Measurements from ENCODE around the gene PADI3. TPM values are rescaled to one million over a fixed set of nuclear protein-coding genes. Genes with fewer than 3 reads are reported as not detected.

PADI3 gene
- total and polyA plus RNA-seq, 2 of the 8 experiments (the other 6 are each of a cell fraction or from before 2014, with no cell fraction given): 0.37 to 0.94 TPM

DNA sequence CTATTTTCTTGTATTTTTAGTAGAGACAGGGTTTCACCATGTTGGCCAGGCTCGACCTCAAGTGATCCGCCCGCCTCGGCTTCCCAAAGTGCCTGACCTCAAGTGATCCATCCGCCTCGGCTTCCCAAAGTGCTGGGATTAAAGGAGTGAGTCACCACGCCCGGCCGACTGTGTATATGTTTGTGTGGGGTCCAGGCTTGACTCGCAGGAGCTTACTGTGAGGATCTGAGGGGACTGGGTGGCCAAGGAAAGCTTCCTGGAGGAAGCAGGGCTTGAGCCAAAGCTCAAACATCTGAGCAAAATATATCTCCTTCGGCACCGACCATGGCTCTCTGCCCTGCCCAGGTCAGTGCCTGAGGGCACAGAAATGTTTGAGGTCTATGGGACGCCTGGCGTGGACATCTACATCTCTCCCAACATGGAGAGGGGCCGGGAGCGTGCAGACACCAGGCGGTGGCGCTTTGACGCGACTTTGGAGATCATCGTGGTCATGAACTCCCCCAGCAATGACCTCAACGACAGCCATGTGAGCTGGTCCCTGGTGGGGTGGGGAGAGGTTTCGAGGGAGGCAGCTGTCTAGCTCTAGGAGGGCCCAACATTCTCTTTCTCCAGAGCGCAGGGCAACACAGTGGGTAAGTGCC lies 10.5 kb downstream of the PADI3 start:
- no peak overlapping the region for H4K91ac ChIP-seq (replicated peaks; ENCODE audit: insufficient read length, low read length)
- no peak overlapping the region for H3K27ac ChIP-seq (ENCODE audit: low read depth, low read length)
- POLR2A ChIA-PET (ENCODE audit: partially characterized antibody): interaction anchor here (0.6 to 1.5 kb wide), 2 partner anchors 9 to 43 kb away, joined by 3 read pairs; no protein-coding TSS in a partner anchor
- H3K9me3 ChIP-seq (ENCODE audit: insufficient read depth in 2 of 2, low read depth in 1 of 2, low read length in 1 of 2): no peaks in the 10 kb centered on the region
- H4K5ac ChIP-seq (ENCODE audit: insufficient read length, low read depth, low read length): no peak overlapping the region
- no peak overlapping the region for H3K56ac ChIP-seq (replicated peaks; ENCODE audit: insufficient read length, low read depth, low read length)
- H3K79me1 ChIP-seq (ENCODE audit: low read depth, low read length): no peaks in the 10 kb centered on the region
- DNase-seq (ENCODE audit: low read depth in 1 of 2, low spot score in 2 of 2) (no peak), FAIRE-seq (no peak)
- peaks cover 0 to 2% (median 0%) of the 10 kb centered on the region in 4 experiments; a peak in 1 of 7 replicates for H3K27me3 ChIP-seq (replicated peaks in 1 of 4; ENCODE audit: control insufficient read depth in 3 of 4, extremely low read depth in 1 of 4, insufficient read depth in 3 of 4, low read length in 3 of 4)
- no peaks in the 10 kb centered on the region for H4K20me1 ChIP-seq (replicated peaks in 1 of 2; ENCODE audit: control insufficient read depth in 1 of 2, insufficient read depth in 2 of 2, low read length in 2 of 2)
- no peaks in the 10 kb centered on the region; the same call in 1 of the 2 replicates for H3K23me2 ChIP-seq (ENCODE audit: low read depth, low read length)
- CTCF ChIA-PET (ENCODE audit: partially characterized antibody): interaction anchor here (0.6 to 3.7 kb wide), 11 partner anchors 9 to 1921 kb away, joined by 3 to 19 read pairs (median 3); partner anchors contain the start of gene PADI3
- no peak overlapping the region for H3K4ac ChIP-seq (replicated peaks; ENCODE audit: insufficient read length, low read depth, low read length)
- no peak overlapping the region for H2AK5ac ChIP-seq (ENCODE audit: low read depth, low read length)
- H3K14ac ChIP-seq (ENCODE audit: insufficient read length): no peak overlapping the region
- H2AFZ ChIP-seq (ENCODE audit: low read length): no peak overlapping the region
- no peaks in the 10 kb centered on the region for H3K36me3 ChIP-seq (ENCODE audit: control insufficient read depth in 2 of 4, insufficient read depth in 4 of 4, low read length in 3 of 4)
- no peak overlapping the region for H3K4me3 ChIP-seq (ENCODE audit: extremely low read depth in 1 of 4, insufficient read depth in 2 of 4, low read depth in 3 of 4, low read length in 4 of 4)
- H2BK12ac ChIP-seq (ENCODE audit: low read depth, low read length): no peak overlapping the region
- H3K4me2 ChIP-seq (ENCODE audit: insufficient read depth in 1 of 2, low read depth in 2 of 2, low read length in 2 of 2): no peak overlapping the region
- H2BK120ac ChIP-seq (replicated peaks; ENCODE audit: low read depth, low read length): no peak overlapping the region
- H4K8ac ChIP-seq (ENCODE audit: extremely low read depth, insufficient read depth, low read length): no peak overlapping the region
- H3K4me1 ChIP-seq (replicated peaks in 1 of 4; ENCODE audit: control insufficient read depth in 3 of 4, insufficient read depth in 4 of 4, low read length in 3 of 4): no peaks in the 10 kb centered on the region
- no peak overlapping the region for H3K9ac ChIP-seq (replicated peaks in 1 of 4; ENCODE audit: extremely low read depth in 1 of 4, low read depth in 3 of 4, low read length in 3 of 4)
- H2BK5ac ChIP-seq (ENCODE audit: low read depth, low read length): no peak overlapping the region
- H2BK20ac ChIP-seq (ENCODE audit: low read length): no peak overlapping the region
- H3K79me2 ChIP-seq (ENCODE audit: control insufficient read depth in 1 of 2, insufficient read depth in 2 of 2, low read length in 2 of 2): no peaks in the 10 kb centered on the region
- H2BK15ac ChIP-seq (ENCODE audit: low read length): no peak overlapping the region
- no peak overlapping the region for H3K18ac ChIP-seq (ENCODE audit: extremely low read depth, low read length)
- no peak overlapping the region for H3K23ac ChIP-seq (ENCODE audit: insufficient read length)
- 87% methylated on average over 24 of the region's 24 CpGs; no CpG with 5 or more reads in 1 of the 2 experiments for WGBS, 2 experiments (ENCODE audit: extremely low coverage in 1 of 2, insufficient coverage in 1 of 2, insufficient read length in 1 of 2, insufficient replicate concordance in 2 of 2, low coverage in 1 of 2, low lambda C conversion rate in 2 of 2, missing lambda C conversion rate in 1 of 2)
- TF ChIP-seq SP2 (IDR thresholded peaks at IDR 0.05; ENCODE audit: low read length) (no peak), YY1 (IDR thresholded peaks at IDR 0.05; ENCODE audit: low read depth, low read length) (no peak), SP1 (IDR thresholded peaks at IDR 0.05; ENCODE audit: low read depth, low read length) (no peak), JUND (IDR thresholded peaks at IDR 0.05; ENCODE audit: low read length) (no peak), NANOG (IDR thresholded peaks at IDR 0.05; ENCODE audit: insufficient read depth, low read depth, low read length, poor library complexity, severe bottlenecking) (no peak), HDAC2 (IDR thresholded peaks at IDR 0.05; ENCODE audit: borderline replicate concordance in 1 of 2, low read depth in 2 of 2, low read length in 2 of 2) (no peak), RNF2 (IDR thresholded peaks at IDR 0.05; ENCODE audit: borderline replicate concordance, low read depth, low read length, missing control alignments, poor library complexity, severe bottlenecking) (no peak), MAFK (IDR thresholded peaks at IDR 0.05; ENCODE audit: low read depth, low read length) (no peak), PHF8 (conservative IDR thresholded peaks at IDR 0.05; ENCODE audit: low read depth, low read length) (no peak), KDM5A (IDR thresholded peaks at IDR 0.05; ENCODE audit: low read length) (no peak), EZH2 (IDR thresholded peaks at IDR 0.05; ENCODE audit: low read depth, low read length, severe bottlenecking) (no peak), RAD21 (IDR thresholded peaks at IDR 0.05 in 1 of 2, conservative IDR thresholded peaks at IDR 0.05 in 1 of 2; ENCODE audit: low read depth in 2 of 2, low read length in 2 of 2) (no peak)

Data from H1 (cell line).